ENCODE measurements around the gene ARL4C. TPM values are rescaled to one million over a fixed set of nuclear protein-coding genes. Genes with fewer than 3 reads are reported as not detected.
A peak's percentile ranks its signal among the peaks of the same experiment; 100 is the strongest.

Gene ARL4C
- total RNA-seq, 1 experiment from 2014 or later: 42.6 TPM

DNA sequence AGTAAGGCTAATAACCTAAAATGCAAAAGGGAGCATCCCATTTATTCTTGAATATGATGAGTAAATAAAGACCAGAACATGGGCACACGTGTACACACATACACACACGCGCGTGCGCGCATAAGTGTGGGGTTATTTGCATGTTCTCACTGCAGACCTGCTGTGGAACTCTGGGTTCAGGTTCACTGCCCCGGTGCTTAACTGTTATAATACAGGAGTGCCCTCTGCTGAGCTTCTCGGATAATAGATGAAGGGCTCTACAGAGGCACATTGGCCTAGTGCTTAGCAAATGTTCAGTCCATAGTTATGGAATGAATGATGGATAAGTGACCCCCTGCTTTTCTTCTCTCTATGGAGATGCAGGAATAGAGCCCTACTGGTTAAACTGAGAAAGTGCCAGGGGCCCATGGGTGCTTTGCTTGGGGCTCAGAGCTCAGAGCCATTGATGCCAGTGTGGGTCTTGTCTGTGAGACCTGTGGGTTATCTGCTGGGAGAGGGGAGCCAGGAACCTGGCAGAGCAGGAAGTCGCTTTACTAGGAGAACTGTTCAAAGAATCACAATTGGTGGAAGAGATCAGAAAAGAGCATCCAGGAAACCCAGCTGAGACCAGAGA, 3.6 kb upstream of the ARL4C start:
- DNase-seq (ENCODE audit: low read depth): peak; percentile 59

DNA sequence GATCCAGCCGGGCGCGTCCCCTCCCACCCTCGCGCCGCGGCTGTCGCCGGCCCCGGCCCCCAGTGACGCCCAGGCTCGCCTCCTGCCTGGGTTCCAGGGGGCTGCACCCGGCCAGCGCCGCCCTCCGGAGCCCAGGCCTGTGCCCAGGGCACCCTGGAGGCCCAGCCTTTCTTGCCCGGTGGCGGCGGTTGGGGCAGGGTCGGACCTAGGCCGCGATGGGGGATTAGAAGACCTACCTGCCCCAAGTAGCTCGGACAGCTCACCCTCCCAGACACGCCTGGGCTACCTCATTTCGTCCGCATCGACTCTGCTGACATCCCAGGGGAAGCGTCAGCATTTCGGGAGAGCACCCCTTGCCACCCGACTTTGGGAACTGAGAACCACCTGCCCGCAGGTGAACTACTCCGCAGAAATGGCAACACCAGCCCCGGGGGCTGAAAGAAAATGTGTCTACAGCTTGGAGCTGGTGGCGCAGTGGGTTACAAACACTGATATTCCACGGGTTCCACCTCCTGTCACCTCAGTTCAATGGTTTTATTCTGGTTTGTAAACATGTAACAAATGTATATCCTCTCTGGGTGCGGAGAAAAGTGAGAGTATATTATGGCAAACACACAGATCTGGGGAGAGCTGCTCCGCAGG, 834 bp upstream of the ARL4C start:
- no peak for DNase-seq (ENCODE audit: low read depth)

DNA sequence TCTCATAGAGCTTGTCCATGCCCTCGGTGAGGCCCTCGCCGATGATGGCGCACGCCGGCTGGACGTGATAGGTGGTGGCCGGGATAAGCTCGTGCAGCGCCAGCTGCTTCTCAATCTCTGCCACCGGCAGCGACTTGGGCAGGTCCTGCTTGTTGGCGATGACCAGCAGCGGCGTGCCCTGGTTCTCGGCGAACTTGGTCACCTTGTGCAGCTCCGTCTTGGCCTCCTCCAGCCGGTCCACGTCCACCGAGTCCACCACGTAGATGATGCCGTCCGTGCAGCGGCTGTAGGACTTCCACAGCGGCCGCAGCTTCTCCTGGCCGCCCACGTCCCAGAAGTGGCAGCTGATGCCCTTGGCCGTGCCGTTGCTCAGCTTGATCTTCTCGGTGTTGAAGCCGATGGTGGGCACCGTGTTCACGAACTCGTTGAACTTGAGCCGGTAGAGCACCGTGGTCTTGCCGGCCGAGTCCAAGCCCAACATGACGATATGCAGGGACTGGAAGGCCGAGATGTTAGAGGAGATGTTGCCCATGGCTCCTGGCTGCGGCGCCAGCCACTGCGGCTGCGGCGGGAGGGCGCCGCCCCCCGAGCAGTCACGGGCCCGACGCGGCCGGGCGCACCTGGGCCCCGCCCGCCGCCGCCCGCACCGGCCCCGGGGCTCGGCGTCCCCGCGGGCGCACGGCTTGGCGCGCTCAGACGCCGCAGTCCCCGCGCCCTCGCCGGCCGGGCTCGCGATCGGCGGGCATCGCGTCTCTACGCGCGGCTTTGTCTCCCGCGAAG, 636 bp downstream of the ARL4C start:
- DNase-seq (ENCODE audit: low read depth): peak; percentile 68

DNA sequence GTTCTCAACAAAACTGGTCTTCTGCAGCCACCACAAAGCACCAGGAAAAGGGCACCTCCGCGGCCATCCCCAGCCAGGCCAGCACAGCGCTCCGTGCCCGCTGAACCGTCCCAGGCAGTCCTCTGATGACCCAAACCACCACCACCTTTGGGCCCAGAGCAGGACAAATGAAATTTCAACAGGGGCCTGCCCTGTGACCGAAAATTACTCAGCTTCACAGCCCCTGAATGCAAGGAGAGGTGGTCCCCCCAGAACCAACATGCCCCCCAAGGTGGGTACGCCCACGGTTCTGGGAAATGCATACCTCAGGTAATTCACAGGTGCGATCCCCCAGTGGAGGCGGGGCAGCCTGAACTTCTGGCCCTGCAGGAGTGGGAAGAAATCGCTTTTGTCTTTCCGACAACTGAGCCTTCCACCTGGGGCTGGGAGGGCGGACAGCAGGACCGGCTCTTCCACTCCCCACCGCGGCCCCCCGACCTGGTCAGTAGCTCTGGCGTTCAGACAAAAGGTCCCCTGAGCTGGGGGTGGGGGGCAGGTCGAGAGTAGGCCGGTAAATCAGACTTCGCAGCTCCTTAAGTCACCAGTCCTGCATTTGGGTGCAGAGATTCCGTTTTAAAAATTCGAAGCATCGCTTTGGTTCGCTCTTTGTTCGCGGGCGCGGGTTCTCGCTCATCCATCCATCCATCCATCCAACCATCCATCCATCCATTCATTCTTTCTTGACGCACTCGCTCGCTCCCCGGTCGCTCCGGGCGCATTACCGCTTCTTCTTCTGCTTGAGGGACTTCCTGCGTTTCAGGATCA, 1.4 kb downstream of the ARL4C start:
- peak; percentile 15 for DNase-seq (ENCODE audit: low read depth)

DNA sequence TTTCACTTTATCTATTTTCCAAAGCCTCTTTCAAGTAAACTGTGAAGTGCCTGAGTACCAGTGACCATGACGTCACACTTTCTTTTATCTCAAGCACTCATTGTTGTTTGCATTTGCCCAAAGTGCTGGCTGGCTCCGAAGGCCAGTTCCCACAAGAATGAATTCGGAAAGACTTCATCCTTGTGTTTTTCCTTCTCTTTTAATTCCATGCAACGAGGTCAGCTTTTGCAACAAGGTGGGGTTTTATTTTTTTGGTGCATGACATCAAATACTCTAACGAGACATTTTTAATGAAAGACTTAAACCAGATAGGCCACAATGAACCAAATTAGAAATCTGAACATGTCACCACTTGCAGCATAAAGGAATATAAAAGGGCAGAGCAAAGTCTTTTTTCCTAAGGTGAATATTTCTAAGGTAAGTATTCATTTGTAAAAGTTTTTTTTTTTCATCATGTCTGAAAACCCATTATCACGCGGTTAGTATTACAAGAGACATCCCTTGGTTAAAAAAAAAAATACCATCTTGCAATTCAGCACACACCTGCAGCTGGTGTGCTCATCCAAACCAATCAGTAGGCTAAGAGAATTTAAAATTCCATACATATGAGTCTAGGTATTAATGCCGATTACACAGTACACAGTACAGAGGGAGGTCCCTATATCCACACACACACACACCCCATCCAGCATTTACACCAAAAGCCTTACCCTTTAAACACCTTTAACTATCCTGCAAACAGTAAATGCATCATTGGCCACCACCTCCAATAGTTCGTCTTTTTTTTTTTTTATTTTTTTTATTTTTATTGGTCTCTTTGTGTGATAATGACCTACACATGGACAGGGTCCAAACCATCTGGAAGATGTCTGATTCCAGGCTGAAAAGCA, 2.3 kb downstream of the ARL4C start:
- DNase-seq (ENCODE audit: low read depth): peak; percentile 61

DNA sequence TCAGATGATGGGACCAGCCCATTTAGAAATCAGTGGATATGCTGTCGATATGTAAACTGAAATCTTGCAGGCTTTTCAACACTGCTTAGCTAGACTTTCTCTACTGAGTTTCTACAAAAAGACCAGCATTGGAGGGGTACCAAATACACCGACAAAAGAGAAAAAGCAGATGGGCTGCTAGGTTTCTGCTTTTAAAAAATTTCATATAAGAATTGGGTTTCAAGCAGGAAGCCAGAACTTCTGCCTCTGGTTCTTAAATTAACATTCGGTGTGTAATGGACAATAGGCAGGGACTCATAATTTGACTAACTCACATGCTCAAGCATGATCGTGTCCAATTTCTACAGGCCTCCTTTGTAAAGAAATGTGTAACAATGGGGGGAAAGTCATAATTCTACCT, 3.1 kb downstream of the ARL4C start:
- no peak for DNase-seq (ENCODE audit: low read depth)

DNA sequence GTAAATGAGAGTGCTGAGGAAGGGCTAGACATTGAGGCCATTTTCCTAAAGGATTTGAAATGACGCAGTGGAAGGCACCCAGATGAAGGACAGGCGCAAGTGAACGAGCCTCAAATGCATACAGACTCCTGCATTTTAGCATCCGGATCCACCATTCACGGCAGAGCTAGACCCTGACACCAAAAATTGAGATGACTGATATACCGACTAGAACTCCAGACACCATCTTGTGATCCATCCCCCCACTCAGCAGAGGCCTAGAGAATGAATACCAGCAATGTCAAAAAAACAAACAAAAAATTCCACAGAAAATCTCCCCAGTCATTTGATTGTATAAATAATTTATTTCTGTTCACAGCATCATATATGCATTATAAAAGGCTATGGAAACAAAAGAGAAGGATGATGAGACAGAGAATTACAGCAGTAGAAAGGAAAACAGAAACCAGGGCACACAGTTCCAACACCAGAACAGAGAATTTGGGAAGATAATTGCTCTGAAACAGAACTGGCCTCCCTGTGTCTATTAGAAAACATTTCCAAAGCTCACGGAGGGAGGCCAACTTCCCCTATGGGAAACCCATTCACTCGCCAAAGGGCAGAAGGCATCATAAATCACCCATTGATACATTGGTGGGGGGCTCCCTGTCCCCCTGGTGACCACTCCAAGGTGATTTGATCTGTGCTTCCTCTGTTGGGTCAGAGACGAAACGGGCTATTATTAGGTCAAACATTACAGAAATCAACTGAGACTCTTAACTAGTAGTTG, 4.0 kb downstream of the ARL4C start:
- no peak for DNase-seq (ENCODE audit: low read depth)

DNA sequence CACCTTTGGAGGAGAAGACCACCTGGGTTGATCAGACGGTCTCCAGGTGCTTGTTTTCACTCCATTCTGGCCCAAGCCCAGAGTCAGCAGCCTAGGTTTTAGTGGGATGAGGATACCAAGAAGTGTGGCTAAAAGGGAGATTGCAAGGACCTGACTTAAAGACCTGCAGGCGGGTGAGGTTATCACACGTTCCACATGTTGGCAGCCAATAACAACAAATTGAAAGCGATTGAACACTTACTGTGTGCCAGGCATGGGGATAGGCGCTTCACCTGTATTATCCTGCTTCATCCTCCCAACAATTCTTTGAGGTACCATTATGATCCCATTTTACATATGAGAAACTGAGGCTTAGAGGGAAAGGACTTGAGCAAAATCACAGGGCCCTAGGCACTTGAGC, 5.0 kb downstream of the ARL4C start:
- no peak for DNase-seq (ENCODE audit: low read depth)

DNA sequence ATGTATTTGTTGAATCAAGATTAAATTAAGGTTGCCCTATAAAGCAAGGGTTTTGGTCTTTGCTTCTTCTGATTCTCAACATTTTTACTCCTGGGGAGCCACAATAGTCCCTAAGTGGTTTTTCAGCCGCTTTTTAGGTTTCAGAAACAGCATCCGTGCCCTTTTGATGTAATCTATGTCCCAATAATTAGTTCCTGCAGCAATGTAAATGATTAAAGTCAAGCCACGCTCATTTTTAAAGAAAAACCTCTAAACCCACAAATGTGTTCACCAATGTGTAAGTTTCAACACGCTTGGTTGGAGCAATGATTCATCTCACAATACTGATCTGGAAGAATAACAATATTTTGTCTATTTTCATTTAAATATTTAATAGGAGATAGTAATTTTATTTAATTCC, 5.6 kb downstream of the ARL4C start:
- no peak for DNase-seq (ENCODE audit: low read depth)

DNA sequence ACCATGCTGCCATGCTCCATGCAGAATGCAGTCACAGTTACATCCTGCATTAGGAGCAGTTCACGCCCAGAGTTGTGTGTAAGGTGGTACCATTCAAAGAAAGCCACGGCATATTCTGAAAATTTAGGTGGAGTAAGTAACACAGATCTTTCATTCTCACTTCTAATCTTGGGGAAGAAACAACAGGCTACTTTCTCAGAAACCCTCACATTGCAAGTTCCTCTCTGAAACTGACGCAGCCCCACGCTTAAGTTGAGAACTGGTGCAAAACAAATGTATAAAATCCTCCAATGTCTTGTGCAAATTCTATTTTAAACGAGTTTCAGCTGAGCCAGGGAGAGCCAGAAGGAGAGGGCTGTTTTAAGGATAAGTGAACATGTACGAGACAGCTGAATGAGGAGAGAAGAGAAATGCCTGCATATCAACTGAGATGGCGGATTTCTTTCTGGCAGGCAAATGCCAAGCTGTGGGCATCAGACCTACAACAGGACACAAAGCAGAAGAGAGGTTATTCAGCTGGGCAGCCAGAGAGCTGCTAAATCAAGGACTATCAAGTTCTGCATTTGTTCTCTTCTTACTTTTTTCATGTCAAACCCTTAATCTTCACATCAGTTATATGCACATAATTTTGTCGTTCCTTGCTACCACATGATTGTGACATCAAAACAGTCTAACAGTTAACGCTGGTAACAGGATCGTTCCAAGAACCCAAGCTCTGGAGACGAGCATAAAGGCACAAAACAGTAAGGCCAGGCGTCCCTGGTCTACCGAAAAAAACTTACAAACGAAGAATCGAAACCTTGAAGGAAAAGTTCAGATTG, 6.4 kb downstream of the ARL4C start:
- DNase-seq (ENCODE audit: low read depth): no peak

DNA sequence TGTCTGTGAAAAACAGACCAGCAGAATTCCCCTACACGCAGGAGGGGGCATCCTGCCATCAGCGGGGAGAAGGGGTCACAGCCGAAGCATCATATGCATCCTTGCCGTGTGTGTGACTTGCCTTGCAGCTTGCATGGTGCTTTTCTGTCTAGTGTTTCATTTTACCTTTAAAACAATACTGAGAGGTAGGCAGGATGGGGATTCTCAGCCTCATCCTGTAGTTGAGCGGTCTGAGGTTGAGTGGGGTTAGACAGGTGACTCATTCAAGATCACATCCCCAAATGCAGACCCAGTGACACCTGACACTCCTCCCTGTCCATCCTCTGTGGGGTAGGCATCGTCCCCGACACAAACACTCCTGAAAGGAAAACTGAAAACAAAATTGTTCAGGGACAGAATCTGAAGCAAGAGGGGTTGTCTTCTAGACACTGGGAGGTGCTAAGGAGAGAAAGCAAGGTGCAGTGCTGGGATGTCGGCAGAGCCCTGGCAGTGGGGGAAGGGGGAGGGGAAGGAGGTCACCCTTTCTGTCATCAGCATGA, 7.9 kb downstream of the ARL4C start:
- DNase-seq (ENCODE audit: low read depth): no peak

DNA sequence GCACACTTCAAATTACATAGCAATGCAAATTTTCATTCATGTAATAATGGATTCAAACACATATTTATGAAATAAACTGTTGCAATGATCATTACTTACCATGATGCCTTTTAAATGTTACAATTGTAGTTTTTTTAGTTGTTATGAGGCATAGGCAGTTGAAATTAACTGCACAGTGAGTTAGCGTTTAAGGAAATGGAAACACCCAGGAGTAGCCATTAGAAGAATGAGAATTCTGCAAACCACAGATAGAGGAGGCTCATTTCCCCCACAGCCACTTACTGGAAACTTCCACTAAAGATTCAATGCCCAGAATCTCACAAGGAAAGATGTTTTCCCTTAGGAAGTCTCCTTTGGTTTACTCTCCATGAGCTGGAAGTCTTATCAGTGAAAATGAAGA, 8.4 kb downstream of the ARL4C start:
- DNase-seq (ENCODE audit: low read depth): no peak

DNA sequence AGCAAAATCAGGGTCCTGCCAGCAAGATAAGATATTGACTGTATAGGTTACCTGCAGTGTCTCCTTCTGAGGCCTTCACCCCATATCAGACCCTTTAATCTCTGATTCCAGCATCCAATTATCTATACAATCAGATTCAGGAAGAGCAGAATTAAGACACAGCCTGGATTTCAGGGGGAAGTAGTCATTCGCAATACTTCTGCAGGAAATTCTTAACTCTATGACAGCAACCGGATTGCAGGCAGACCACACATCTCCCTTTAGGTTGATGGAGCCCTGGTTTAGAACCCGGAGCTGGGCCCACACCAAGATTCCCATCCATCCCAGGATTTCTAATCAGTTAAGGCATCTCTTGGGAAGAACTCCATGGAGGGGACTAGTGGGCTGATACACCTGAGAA, 9.5 kb downstream of the ARL4C start:
- no peak for DNase-seq (ENCODE audit: low read depth)

DNA sequence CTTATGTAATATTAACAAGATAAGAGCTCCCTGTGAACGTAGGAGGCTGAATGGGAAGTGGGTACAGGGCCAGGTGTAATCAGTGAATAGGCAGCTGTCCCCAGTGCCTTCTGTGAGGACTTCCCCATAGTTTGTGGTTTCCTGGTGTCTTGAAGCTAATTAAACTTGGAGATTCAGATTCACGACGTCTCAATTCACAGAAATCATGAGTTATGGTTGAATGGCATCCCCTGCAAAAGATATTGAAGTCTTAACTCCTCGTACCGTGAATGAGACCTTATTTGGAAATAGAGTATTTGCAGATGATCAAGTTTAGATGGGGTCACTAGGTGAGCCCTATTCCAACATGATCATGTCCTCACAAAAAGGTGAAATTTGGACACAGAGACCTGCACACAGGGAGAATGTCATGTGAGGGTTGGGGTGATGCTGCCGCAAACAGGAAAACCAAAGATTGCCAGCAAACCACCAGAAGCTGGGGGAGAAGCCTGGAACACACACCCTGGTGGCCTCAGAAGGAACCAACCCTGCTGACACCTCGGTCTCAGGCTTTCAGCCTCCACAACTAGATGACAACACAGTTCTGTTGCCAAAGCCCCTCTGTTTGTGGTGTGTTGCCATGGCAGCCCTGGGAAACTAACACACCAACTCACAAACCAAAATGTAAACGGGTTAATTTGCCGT, 13.2 kb downstream of the ARL4C start:
- DNase-seq (ENCODE audit: low read depth): peak; percentile 51

DNA sequence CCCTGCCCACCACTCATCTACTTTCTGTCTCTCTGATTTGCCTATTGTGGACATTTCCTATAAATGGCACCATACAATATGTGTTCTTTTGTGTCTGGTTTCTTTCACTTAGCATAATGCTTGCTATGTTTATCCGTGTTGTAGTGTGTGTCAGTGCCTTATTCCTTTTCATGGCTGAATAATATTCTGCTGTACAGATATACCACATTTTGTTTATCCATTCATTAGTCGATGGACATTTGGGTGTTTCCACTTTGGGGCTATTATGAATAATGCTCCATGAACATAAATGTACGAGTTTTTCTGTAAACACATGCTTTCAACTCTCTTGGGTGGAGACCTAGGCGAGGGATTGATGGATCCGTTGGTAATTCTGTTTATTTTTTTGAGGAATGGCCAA, 15.6 kb downstream of the ARL4C start:
- no peak for DNase-seq (ENCODE audit: low read depth)

DNA sequence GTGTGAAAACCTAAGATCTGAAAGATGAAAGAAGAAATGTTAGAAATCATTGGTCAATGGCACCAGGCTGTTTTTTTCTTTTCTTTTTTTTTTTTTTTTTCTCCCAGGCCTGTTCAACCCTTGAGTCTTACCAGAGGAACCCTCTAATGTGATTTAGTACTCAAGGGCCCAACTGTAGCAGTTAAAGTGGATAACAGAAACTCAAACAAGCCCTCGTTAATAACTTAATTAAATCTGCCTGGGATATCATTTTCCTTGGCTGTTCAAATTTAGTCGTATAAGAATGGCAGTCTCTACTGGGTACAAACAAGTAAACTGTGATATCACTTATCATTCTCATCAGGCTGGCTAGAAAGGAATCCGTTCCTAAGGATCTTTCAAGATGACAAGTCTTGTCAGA, 16.5 kb downstream of the ARL4C start:
- no peak for DNase-seq (ENCODE audit: low read depth)

DNA sequence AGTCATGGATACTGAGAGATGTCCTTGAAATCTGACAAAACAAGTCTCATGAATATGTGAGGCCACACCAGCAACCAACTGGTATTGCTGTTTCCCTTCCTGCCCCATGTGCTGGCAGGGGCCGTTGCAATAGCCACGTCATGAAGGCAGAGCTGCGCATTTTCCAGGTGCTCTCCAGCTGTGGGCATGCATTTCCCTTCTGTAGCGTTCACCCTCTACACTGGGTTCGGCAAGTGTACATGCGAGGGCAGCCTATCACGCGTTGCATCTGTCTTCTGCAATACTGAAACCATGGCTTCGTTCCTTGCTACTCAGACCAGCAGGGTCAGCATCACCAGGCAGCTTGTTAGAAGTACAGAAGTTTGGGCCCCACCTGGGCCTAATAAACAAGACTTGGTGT, 17.4 kb downstream of the ARL4C start:
- no peak for DNase-seq (ENCODE audit: low read depth)

DNA sequence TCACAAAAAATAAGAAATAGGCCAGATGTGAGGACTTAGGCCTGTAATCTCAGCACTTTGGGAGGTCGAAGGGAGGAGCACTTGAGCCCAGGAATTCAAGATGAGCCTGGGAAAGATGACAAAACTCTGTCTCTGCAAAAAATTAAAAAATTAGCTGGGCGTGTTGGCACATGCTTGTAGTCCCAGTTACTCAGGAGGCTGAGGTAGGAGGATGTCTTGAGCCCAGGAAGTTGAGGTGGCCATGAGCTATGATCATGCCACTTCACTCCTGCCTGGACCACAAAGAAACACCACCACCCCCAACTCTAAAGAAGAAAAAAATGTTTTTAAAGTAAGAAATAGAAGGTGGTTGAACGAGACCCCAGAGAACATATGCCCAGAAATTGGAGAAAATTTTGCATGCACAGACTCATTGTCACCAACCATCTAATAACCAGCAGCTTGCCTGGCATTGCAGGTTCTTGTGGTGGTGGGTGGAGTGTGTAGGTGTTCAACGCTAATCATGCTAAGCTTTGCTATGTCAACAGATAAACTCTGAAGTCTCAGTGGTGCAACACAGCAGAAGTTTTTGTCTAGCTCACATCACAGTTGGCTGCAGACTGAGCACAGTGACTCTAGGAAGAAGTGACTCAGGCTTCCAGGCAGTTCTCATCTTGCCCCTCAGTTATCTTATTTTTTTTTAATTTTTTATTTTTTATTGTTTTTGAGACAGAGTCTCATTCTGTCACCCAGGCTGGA, 18.6 kb downstream of the ARL4C start:
- no peak for DNase-seq (ENCODE audit: low read depth)

All from Daoy (cell line).